ENCODE data around the gene PARN.

- TF ChIP-seq EZH2 (IDR thresholded peaks at IDR 0.05; ENCODE audit: insufficient read depth, poor library complexity, severe bottlenecking) (no peak), EZH2phosphoT487 (IDR thresholded peaks at IDR 0.05; ENCODE audit: insufficient read depth, low read depth) (no peak)
These were observed 231.9 kb downstream of the PARN start for GRCh38 chr16:14398014-14398717.
